HepG2 (cell line): ENCODE data around the gene NAPEPLD. TPM values are rescaled to one million over a fixed set of nuclear protein-coding genes. Genes with fewer than 3 reads are reported as not detected.

Experiments used
- ATAD3A ChIP-seq: sonication (generic); formaldehyde crosslinking; IDR thresholded peaks from 2 replicates; pipeline ENCODE4 v1.4.0; 2020; ENCODE audit warnings: missing genetic modification reagents
- IKZF4 ChIP-seq: sonication (generic); formaldehyde crosslinking; IDR thresholded peaks from 2 replicates; pipeline ENCODE4 v1.5.1; 2020; ENCODE audit warnings: borderline replicate concordance, mild to moderate bottlenecking, low read depth, missing genetic modification reagents; ENCODE audit errors: not compliant biosample characterization
- JARID2 ChIP-seq: sonication (generic); formaldehyde crosslinking; IDR thresholded peaks from 2 replicates; pipeline ENCODE4 v1.8.1; 2023; ENCODE audit warnings: missing genetic modification reagents, inconsistent platforms; ENCODE audit not compliant: insufficient replicate concordance
- MLLT10 ChIP-seq: sonication (generic); formaldehyde crosslinking; IDR thresholded peaks from 2 replicates; pipeline ENCODE4 v1.4.0; 2020; ENCODE audit warnings: missing genetic modification reagents
- MZF1 ChIP-seq: sonication (generic); formaldehyde crosslinking; IDR thresholded peaks from 2 replicates; pipeline ENCODE4 v1.8.1; 2023; ENCODE audit warnings: mild to moderate bottlenecking, missing genetic modification reagents, borderline replicate concordance
- RBAK ChIP-seq: sonication (generic); formaldehyde crosslinking; IDR thresholded peaks from 2 replicates; pipeline ENCODE4 v1.5.1; 2020; ENCODE audit warnings: mild to moderate bottlenecking, missing genetic modification reagents
- RXRB ChIP-seq: IDR thresholded peaks from 2 replicates; pipeline ENCODE4 v1.6.1; 2016; ENCODE audit warnings: borderline replicate concordance, missing genetic modification reagents, missing compliant biosample characterization
- ZFYVE20 ChIP-seq: sonication (generic); formaldehyde crosslinking; IDR thresholded peaks from 2 replicates; pipeline ENCODE4 v1.8.0; 2023; ENCODE audit warnings: low read depth, mild to moderate bottlenecking, moderate library complexity, missing genetic modification reagents, borderline replicate concordance
- ZNF264 ChIP-seq: sonication (generic); formaldehyde crosslinking; IDR thresholded peaks from 2 replicates; pipeline ENCODE4 v1.4.0; 2020; ENCODE audit warnings: missing genetic modification reagents
- ZSCAN9 ChIP-seq: IDR thresholded peaks from 2 replicates; pipeline ENCODE4 v1.6.1; 2016; ENCODE audit warnings: borderline replicate concordance
- polyA plus RNA-seq, 8 experiments: library from polyadenylated mRNA; depleted of rRNA in 3 of 8; stranded (reverse) in 7 of 8; unstranded in 1 of 8; fragments of >200 nt; fragmentation: Illumina TruSeq in 4 of 8; extraction: Trizol in 4 of 8; gene quantifications; 2 replicates each; pipeline versions ENCODE4 v1.2.1 to v1.2.3, GENCODE V29; 2011 to 2016; ENCODE audit warnings: low read depth in 4 of 8, missing spikeins in 1 of 8, mixed read lengths in 1 of 8; ENCODE audit not compliant: insufficient read depth in 1 of 8
- total RNA-seq, 5 experiments: library from RNA; depleted of rRNA; stranded (reverse); fragments of >200 nt; fragmentation: Illumina TruSeq; extraction: Trizol; gene quantifications; 2 replicates each; pipeline ENCODE4 v1.2.3, GENCODE V29; 2016; ENCODE audit warnings: low read depth in 1 of 5
- TF ChIP-seq, protein P1 (sequence below): sonication (generic); formaldehyde crosslinking; IDR thresholded peaks from 2 replicates; pipeline ENCODE4 v1.4.0; 2020; ENCODE audit warnings: missing genetic modification reagents
- TF ChIP-seq, protein P2 (sequence below): fragments of 450-650 bp; IDR thresholded peaks from 2 replicates; pipeline ENCODE4 v1.6.1; 2017; ENCODE audit warnings: mild to moderate bottlenecking
- TF ChIP-seq, protein P3 (sequence below): IDR thresholded peaks from 2 replicates; pipeline ENCODE4 v1.6.1; 2012; ENCODE audit warnings: inconsistent platforms
- TF ChIP-seq, protein P4 (sequence below): sonication (generic); formaldehyde crosslinking; IDR thresholded peaks from 2 replicates; pipeline ENCODE4 v1.4.0; 2020; ENCODE audit warnings: missing genetic modification reagents; ENCODE audit errors: not compliant biosample characterization
- TF ChIP-seq, protein P5 (sequence below): sonication (generic); formaldehyde crosslinking; IDR thresholded peaks from 2 replicates; pipeline ENCODE4 v1.5.1; 2020; ENCODE audit warnings: missing genetic modification reagents, mild to moderate bottlenecking, borderline replicate concordance
- TF ChIP-seq, protein P6 (sequence below): IDR thresholded peaks from 2 replicates; pipeline ENCODE4 v1.6.1; 2016; ENCODE audit warnings: low read depth, borderline replicate concordance

Gene NAPEPLD
- total and polyA plus RNA-seq, 2 of the 13 experiments (the other 11 are each of a cell fraction or from before 2014, with no cell fraction given): 3.4 to 5.6 TPM

DNA sequence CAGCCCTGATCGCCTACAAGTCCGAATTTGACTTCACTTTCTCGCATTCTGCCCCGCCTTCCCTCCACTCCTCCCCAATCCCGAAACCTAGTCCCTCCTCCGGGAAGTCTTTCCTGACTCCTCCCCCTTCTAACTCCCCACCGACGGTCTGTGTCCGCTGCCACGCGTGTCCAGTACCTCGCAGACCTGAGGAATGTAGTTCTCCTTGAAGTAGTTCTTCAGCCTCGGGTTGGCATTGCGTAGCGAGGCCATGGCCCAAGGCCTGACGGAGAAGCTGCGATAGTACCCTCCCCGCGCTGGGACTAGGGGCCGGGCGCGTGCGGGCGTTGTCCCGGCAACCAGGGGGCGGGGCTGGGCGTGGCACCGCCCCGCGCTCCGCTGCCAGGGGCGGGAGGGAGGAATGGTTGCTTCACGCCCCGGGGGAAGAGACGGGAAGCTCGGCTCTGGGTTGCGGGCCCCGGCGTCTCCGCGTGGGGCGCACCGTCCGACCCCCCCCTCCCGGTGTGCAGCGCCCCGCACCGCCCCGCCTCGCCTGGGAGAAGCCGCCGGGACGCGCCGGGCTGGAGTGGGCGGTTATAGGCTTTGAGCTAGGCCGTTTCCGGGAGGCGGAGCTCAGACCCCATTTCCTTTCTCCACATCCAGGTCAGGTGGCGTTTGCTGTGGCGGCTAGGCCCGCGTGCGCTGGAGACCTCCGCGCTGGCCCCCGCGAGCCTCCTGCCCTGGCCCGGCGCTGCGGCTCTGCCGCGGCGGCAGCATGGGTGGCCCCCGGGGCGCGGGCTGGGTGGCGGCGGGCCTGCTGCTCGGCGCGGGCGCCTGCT is 74.2 kb downstream of the NAPEPLD start, which contains the start of the genes ARMC10 and FBXL13 (continued):
- TF ChIP-seq IKZF4 (CRISPR knock-in tag) (no peak), ZSCAN9 (CRISPR knock-in tag) (0 out of 2 replicates have a peak, but pooled peaks have one; percentile 9), MLLT10 (no peak), MZF1 (CRISPR knock-in tag) (no peak), RXRB (CRISPR knock-in tag) (0 out of 2 replicates have a peak, but pooled peaks have one; percentile 12), ZFYVE20 (CRISPR knock-in tag) (no peak), ZNF264 (CRISPR knock-in tag) (0 out of 2 replicates have a peak, but pooled peaks have one; percentile 29), RBAK (CRISPR knock-in tag) (no peak), JARID2 (CRISPR knock-in tag) (no peak), ATAD3A (CRISPR knock-in tag) (no peak)
- TF ChIP-seq, protein P1, sequence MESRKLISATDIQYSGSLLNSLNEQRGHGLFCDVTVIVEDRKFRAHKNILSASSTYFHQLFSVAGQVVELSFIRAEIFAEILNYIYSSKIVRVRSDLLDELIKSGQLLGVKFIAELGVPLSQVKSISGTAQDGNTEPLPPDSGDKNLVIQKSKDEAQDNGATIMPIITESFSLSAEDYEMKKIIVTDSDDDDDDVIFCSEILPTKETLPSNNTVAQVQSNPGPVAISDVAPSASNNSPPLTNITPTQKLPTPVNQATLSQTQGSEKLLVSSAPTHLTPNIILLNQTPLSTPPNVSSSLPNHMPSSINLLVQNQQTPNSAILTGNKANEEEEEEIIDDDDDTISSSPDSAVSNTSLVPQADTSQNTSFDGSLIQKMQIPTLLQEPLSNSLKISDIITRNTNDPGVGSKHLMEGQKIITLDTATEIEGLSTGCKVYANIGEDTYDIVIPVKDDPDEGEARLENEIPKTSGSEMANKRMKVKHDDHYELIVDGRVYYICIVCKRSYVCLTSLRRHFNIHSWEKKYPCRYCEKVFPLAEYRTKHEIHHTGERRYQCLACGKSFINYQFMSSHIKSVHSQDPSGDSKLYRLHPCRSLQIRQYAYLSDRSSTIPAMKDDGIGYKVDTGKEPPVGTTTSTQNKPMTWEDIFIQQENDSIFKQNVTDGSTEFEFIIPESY (CRISPR knock-in tag): no peak
- TF ChIP-seq, protein P2, sequence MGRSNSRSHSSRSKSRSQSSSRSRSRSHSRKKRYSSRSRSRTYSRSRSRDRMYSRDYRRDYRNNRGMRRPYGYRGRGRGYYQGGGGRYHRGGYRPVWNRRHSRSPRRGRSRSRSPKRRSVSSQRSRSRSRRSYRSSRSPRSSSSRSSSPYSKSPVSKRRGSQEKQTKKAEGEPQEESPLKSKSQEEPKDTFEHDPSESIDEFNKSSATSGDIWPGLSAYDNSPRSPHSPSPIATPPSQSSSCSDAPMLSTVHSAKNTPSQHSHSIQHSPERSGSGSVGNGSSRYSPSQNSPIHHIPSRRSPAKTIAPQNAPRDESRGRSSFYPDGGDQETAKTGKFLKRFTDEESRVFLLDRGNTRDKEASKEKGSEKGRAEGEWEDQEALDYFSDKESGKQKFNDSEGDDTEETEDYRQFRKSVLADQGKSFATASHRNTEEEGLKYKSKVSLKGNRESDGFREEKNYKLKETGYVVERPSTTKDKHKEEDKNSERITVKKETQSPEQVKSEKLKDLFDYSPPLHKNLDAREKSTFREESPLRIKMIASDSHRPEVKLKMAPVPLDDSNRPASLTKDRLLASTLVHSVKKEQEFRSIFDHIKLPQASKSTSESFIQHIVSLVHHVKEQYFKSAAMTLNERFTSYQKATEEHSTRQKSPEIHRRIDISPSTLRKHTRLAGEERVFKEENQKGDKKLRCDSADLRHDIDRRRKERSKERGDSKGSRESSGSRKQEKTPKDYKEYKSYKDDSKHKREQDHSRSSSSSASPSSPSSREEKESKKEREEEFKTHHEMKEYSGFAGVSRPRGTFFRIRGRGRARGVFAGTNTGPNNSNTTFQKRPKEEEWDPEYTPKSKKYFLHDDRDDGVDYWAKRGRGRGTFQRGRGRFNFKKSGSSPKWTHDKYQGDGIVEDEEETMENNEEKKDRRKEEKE: no peak
- TF ChIP-seq, protein P3, sequence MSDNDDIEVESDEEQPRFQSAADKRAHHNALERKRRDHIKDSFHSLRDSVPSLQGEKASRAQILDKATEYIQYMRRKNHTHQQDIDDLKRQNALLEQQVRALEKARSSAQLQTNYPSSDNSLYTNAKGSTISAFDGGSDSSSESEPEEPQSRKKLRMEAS: peak; percentile 70
- TF ChIP-seq, protein P4, sequence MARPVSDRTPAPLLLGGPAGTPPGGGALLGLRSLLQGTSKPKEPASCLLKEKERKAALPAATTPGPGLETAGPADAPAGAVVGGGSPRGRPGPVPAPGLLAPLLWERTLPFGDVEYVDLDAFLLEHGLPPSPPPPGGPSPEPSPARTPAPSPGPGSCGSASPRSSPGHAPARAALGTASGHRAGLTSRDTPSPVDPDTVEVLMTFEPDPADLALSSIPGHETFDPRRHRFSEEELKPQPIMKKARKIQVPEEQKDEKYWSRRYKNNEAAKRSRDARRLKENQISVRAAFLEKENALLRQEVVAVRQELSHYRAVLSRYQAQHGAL (CRISPR knock-in tag): peak; percentile 55
- TF ChIP-seq, protein P5, sequence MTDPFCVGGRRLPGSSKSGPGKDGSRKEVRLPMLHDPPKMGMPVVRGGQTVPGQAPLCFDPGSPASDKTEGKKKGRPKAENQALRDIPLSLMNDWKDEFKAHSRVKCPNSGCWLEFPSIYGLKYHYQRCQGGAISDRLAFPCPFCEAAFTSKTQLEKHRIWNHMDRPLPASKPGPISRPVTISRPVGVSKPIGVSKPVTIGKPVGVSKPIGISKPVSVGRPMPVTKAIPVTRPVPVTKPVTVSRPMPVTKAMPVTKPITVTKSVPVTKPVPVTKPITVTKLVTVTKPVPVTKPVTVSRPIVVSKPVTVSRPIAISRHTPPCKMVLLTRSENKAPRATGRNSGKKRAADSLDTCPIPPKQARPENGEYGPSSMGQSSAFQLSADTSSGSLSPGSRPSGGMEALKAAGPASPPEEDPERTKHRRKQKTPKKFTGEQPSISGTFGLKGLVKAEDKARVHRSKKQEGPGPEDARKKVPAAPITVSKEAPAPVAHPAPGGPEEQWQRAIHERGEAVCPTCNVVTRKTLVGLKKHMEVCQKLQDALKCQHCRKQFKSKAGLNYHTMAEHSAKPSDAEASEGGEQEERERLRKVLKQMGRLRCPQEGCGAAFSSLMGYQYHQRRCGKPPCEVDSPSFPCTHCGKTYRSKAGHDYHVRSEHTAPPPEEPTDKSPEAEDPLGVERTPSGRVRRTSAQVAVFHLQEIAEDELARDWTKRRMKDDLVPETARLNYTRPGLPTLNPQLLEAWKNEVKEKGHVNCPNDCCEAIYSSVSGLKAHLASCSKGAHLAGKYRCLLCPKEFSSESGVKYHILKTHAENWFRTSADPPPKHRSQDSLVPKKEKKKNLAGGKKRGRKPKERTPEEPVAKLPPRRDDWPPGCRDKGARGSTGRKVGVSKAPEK (CRISPR knock-in tag): no peak
- TF ChIP-seq, protein P6, sequence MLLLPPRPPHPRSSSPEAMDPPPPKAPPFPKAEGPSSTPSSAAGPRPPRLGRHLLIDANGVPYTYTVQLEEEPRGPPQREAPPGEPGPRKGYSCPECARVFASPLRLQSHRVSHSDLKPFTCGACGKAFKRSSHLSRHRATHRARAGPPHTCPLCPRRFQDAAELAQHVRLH (CRISPR knock-in tag): peak; percentile 1; the same call in 1 of the 2 replicates
